NB4 (cell line): ENCODE data around the gene APH1B.
"Not testable (repeated sequence)": the region's sequence is repeated elsewhere in the genome, so short reads cannot be mapped to it uniquely, and the experiment has no call there.

Experiments
- DNase-seq: peaks from one replicate; pipeline ENCODE4 v3.0.0; 2010; ENCODE audit warnings: low read depth
- H3K4me3 ChIP-seq: one replicate; pipeline ENCODE4 v1.5.1; 2011; ENCODE audit warnings: mild to moderate bottlenecking, low read depth, low read length, moderate library complexity
- CTCF ChIP-seq: IDR thresholded peaks from one replicate; pipeline ENCODE4 v1.5.1; 2012; ENCODE audit warnings: low read depth, low read length
- MAX ChIP-seq: IDR thresholded peaks from 2 replicates; pipeline ENCODE4 v1.6.1; 2011; ENCODE audit warnings: low read depth, low read length
- MYC ChIP-seq: IDR thresholded peaks from 2 replicates; pipeline ENCODE4 v1.6.1; 2011; ENCODE audit warnings: low read depth, low read length
- POLR2A ChIP-seq: IDR thresholded peaks from 2 replicates; pipeline ENCODE4 v1.6.1; 2011; ENCODE audit warnings: mild to moderate bottlenecking; ENCODE audit not compliant: insufficient read length; ENCODE audit errors: extremely low read depth

APH1B gene

GRCh38 chr15:63339006-63339766, 61.8 kb downstream of the APH1B start:
- no peak for TF ChIP-seq CTCF
- no peak for TF ChIP-seq MAX
- TF ChIP-seq POLR2A, result no peak
- no peak for TF ChIP-seq MYC
- no peak for DNase-seq
- H3K4me3 ChIP-seq, result no peak overlapping the region

GRCh38 chr15:63339836-63340235, 62.4 kb downstream of the APH1B start:
- no peak overlapping the region for H3K4me3 ChIP-seq
- no peak for DNase-seq
- no peak for TF ChIP-seq POLR2A

GRCh38 chr15:63340353-63340752, 62.9 kb downstream of the APH1B start:
- TF ChIP-seq MAX, result no peak
- TF ChIP-seq POLR2A, result no peak
- TF ChIP-seq MYC, result no peak
- no peak for TF ChIP-seq CTCF
- DNase-seq, result no peak
- H3K4me3 ChIP-seq, result no peak overlapping the region

GRCh38 chr15:63340878-63341277, 63.5 kb downstream of the APH1B start:
- TF ChIP-seq CTCF (no peak), MAX (no peak), POLR2A (no peak), MYC (no peak)
- no peak overlapping the region for H3K4me3 ChIP-seq
- DNase-seq, result no peak

- TF ChIP-seq MAX (no peak), MYC (no peak), POLR2A (no peak)
- H3K4me3 ChIP-seq, result no peak overlapping the region
- no peak for DNase-seq
Observed at GRCh38 chr15:63341898-63342297, 64.5 kb downstream of the APH1B start.

- DNase-seq, result peak; percentile 59
- not testable (repeated sequence) for H3K4me3 ChIP-seq
Observed at GRCh38 chr15:63342996-63343562, 65.7 kb downstream of the APH1B start.

- DNase-seq, result peak; percentile 51
- TF ChIP-seq CTCF (no peak), POLR2A (no peak), MYC (no peak), MAX (no peak)
- no peak overlapping the region for H3K4me3 ChIP-seq
Observed at GRCh38 chr15:63344731-63345390, 67.5 kb downstream of the APH1B start.
